Measurements from ENCODE around the gene KLHDC10.

DNA sequence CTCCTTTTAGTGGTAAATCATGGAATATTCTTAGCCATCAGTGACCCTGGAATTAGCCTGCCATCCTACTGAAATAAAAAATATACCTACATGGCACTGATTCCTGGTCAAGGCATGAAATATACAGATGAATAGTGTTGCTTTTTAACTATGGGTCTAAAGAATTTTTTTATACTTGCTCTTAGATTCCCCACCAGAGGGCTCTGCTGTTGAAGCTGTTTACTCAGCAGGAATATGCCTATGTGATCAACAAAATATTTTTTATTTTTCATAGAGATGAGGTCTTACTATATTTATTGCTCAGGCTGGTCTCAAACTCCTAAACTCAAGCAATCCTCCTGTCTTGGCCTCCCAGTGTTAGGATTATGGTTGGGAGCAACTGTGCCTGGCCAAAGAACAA, 32.6 kb upstream of the KLHDC10 start:
- TF ChIP-seq POLR2AphosphoS5 (IDR thresholded peaks at IDR 0.05; ENCODE audit: low read depth, low read length) (no peak), POLR2A (IDR thresholded peaks at IDR 0.05; ENCODE audit: low read depth, low read length) (no peak), TAF1 (IDR thresholded peaks at IDR 0.05; ENCODE audit: low read depth, low read length) (no peak), SPI1 (IDR thresholded peaks at IDR 0.05; ENCODE audit: low read depth, low read length) (no peak), PAX5 (IDR thresholded peaks at IDR 0.05; ENCODE audit: insufficient read depth, low read length, severe bottlenecking) (no peak), POU2F2 (IDR thresholded peaks at IDR 0.05; ENCODE audit: low read depth, low read length) (no peak)

Data from GM12891 (cell line).